DMS79 (cell line): ENCODE data around the gene TMEM179.

ENCODE experiments used
- DNase-seq: peaks from one replicate; lab custom pipeline; 2025; lab: John Stamatoyannopoulos, UW

Gene TMEM179

GRCh38 chr14:104555430-104556255 is 48.9 kb downstream of the TMEM179 start:
- DNase-seq, result no peak

GRCh38 chr14:104554608-104555429 is 49.8 kb downstream of the TMEM179 start:
- no peak for DNase-seq

DNA sequence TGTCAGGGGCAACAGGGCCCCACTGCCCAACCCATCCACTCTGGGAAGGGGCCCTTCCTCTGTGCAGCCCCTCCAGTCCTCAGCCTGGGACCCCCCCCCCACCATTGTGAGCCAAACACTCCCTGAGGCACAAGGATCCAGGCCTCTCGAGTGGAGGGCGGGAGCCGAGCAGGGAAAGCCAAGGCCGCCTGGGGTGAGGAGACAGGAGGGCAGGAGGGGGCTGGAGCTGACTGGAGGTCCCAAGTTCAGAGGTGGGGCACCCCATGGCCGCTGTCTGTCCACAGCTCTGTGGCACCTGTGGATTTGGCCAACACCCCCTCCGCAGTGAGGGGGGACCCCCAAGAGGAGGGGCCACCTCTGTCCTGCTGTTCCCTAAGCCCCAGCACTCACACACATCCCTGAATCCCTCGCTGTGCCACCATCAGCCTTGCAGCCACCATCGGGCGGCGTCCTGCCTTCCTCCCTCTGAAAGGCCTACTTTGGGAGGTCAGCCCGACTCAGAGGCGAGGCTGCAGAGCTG is 50.4 kb downstream of the TMEM179 start:
- no peak for DNase-seq

DNA sequence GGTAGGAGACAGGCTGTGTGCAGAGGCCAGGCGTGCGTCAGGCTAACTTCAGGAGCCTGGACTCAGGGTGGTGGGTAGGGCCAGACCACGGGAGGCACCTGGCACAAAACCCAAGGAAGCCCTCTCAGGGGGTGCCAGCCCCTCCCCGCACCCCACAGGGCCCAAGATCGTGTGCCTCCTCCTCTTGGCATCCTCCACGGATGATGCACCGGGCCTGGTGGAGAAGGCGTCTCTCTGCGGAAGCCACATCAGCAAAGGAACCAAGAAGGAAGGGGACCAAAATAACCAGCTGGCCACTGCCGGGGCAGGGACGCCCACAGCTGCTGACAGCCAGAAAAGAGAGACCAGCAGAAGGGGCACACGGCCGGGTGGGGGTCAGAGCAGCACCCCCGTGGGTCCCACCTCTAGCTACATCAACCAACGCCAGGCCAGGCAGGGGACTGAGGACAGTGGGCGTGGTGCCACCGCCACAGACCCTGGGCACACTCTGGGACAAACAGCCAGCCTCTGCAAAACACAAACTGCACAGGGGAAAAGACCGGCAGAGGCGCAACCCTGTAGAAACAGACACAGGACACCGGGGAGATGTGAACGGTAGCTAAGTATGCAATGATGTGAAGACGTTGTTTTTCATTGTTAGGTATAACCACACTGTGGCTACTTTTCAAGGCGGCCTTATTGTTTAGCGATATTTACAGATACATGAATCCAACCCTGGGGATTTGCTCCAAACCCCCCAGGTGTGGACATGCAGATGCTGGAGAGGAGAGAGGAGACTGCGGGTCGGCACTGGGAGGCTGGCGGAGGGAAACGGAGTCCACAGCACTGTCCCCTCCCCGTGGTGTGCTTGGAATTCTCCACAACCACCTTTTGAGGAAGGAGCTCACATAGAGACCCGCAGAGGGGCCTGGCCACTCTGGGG is 51.1 kb downstream of the TMEM179 start:
- DNase-seq, result no peak

- DNase-seq, result no peak
Observed at GRCh38 chr14:104552738-104553125, 51.8 kb downstream of the TMEM179 start.

- DNase-seq, result no peak
Observed at GRCh38 chr14:104551851-104552737, 52.5 kb downstream of the TMEM179 start.

DNA sequence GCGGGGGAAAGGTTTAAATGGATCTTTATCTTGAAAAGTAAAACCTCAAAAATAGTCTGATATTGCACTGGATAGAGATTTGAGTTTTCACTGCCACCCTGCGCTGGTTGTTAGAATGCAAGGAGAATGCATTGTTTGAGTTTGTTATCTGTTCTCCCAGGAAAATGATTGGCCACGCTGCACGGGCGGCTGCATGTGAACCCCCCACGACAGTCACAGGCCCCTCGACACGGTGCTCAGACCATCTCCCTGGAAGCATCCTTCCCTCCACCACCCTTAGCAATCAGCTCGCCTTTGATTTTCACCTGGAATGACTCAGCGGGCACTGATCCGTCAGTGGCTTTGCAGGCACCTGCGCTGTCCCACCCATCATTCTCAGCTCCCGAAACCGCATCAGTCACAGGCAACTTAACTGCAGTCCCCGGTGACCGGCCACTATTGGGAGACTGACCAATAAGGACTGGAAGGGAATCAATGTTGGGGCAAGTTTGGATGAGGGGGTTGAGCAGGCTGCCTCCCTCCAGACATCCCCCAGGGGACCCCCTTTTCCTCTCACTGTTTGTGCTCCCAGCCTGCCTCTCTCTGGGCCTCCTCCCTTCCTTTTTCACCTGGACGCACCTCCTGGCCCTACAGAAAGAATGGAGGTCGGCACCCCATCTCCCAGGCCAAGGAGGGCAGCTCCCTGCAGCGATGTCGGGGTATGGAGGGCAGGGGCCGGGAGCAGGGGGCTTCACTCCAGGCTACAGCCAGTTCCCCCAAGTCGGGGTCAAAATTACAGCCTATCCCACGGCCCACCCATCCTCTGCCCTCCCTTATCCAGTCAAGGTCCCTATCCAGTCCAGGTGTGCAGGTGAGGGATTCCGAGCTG is 53.5 kb downstream of the TMEM179 start:
- no peak for DNase-seq

DNA sequence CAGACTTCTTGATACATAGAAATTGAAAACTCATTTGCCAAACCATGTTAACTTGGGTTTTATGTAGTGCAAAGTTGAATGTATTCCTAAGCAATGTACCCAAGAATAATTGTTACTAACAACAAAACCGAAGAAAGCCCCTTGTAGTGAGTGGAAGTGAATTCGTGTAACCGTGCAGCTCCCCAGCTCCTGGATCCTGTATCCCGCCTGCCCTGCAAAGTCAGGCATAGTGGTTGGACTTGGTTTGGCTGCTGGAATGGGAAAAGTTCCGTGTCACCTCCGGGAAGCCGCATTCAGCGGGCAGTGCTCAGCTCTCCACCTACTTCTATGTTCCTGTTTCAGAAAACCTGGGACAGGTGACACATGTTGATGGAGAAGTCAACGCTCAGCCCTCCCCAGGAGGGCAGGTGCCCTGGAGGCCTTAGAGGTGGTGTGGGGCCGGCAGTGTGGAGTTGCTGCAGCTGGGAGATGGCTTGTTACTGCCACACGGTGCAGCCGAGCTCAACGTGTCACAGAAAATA is 54.2 kb downstream of the TMEM179 start:
- DNase-seq, result no peak

- DNase-seq, result no peak
Observed at GRCh38 chr14:104549536-104550339, 54.8 kb downstream of the TMEM179 start.

GRCh38 chr14:104548802-104549535 is 55.6 kb downstream of the TMEM179 start:
- no peak for DNase-seq

DNA sequence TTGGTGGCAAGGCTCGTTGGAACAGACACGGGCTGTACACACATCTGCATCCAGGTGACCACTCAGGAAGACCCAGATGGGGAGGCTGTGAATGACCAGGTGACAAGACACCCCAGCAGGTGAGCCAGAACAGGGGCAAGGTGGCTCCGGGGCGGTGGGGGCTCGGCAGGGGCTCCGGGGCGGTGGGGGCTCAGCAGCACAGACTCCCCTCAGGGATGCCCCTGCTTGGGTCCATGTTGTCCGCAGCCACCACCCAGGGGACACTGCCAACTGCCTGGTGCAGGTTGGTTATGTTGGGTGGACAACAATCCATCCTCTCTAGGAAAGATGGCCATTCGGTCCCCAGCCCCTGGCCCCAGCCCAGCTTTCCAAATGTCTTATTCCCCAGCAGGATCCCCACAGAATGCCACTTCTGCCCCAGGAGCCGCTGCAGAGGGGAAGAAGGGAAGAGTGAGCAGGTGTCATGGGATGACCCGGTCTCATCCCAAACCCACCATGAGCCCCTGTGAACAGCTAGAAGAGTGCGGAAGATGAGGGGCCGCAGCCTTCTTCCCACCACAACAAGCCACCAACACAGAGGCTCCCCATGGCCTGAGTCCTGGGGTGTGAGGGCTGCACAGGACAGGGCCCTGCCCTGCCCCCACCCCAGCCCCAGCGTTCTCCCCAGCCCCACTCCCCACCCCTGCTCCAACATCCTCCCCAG is 56.4 kb downstream of the TMEM179 start:
- no peak for DNase-seq

DNA sequence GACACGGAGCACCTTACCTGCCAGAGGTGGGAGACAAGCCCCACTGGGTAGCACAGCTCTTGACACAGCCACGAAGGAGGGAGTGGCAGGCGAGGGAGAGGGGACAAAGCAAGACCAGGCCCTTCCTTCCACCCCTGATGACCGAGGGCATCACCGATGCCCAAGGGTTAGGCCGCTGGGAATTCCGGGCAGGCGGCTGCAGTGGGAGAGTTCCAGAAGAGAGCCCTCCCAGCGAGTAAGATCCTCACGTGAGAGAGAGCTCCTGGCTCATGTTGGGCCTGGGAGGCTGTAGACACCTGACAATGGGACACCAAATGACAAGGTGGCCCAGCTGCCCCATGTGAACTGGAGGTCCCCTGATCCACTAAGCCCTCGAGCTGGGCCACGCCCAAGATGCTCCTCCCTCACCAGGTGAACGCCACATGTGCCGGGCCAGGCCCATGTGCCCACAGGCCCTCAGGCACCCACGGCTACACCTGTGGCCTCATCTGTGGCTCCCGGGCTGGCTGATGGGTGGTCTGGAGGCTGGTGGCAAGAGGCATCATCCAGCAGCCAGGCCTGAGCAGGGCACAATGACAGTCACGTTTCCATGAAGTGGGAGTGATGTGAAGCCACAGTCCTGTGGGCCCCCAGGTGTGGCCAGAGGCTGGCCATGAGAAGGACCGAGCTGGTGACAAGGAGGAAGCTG is 57.1 kb downstream of the TMEM179 start:
- DNase-seq, result no peak

DNA sequence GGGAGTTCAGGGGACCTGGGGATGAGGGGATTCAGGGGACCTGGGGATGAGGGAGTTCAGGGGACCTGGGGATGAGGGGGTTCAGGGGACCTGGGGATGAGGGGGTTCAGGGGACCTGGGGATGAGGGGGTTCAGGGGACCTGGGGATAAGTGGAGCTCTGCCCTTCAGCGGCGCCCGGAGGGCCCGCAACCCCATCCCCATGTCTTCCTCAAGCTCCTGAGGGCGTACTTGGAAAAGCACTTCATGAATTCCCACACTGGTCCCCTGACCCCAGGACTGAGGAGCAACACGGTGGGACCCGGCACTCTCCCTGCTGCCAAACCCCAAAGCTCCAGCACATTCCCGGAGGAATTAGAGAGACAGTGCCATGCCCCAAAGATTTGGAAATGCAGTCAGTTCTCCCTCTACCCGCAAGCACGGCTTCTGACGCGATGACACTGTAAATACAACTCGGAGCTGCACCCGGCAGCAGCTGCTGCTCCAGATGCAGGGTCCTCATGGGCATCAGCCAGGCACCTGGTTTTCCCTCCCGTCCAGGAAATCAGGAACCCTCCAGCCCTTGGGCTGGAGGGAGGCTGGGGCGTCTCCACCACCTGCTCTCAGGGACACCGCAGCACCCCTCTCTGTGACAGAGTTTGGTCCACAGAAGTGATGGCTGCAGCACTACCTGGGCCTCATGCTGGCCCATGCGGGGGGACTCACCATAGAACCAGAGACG is 57.8 kb downstream of the TMEM179 start:
- no peak for DNase-seq

DNA sequence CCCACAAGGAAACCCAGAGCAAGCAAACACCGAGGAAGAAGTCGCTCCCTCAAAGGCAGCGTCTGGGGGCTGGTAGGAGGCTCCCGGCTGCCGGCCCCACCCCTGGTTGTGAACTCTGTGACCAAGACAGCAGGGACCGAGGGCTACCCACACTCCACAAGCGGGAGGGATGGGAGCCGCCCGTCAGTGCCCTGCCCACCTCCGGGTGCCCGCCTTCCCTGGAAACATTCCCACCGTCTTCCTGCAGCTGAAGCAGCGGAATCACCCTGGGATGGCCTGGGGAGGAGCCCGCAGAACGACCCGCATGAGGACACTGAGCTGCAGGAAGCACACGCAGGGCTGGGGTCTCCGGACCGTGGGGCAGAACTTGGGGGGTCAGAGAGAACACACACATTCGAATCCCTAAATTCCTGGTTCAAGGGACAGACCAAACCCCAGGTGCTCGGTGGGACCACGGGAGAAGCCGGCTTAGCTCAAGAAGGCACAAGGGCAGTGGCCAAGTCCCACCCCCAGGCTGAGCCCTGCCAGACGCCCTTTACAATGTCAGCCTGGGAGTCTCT is 58.5 kb downstream of the TMEM179 start:
- no peak for DNase-seq

DNA sequence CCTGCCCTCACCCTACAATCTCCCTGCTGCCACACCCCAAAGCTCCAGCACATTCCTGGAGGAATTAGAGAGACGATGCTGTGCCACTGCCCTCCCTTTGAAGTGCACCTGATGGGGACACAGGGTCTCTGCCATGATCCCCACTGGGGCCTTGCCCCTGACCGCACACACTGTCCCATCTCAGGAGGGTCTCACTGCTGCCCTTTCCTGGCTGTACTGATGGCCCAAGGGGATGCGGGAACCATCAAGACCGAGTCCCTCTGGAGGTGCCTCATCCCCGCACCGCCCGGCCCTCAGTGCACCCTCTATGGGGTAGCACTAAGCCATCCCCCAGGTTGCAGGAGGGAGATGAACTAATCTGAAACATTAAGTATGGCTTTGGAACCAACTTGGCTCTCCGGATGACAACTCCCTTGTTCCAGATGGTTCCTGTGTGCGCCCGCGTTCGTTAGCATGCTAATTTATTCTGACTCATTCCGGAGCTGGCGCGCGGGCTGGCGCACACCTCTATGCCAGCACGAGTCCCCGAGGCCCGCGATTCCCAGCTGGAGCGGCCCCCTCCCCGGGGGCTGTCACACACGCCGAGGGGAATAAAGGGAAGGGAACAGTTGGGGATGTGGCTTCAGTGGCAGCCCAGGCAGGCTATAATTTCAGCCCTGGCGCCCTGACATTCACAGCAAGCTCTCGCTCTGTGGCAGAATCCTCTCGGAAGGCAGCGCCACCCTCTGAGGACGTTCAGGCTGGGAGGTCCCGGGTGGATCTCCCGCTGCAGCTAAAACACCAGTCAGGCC is 59.2 kb downstream of the TMEM179 start:
- no peak for DNase-seq
